ENCODE results near the gene USP34.
A peak's percentile ranks its signal among the peaks of the same experiment; 100 is the strongest.
"Not testable (repeated sequence)": the region's sequence is repeated elsewhere in the genome, so short reads cannot be mapped to it uniquely, and the experiment has no call there.

The USP34 gene

DNA sequence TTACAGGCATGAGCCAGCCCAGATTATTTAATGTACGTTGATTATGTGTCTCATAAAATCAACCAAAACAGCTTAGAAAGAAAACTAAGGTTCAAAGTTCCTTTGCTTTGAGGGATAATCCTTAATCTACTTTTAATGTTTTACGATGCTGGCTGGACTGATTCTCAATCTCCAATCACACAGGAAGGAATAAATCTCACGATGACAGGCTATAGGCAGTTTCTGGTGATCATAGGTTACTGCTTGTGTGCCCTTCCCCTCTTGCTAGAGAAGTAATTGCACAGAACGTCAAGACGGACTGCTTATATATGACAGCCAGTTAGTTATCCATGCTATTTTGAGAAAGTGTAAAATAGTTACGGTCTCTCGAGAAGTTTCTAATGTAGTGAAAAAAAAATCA, 265.8 kb downstream of the USP34 start:
- DNase-seq (ENCODE audit: low read depth): no peak
- H3K4me3 ChIP-seq (ENCODE audit: low read depth, low read length): no peak overlapping the region
- TF ChIP-seq POLR2A (IDR thresholded peaks at IDR 0.05; ENCODE audit: extremely low read depth, insufficient read length) (no peak), MYC (IDR thresholded peaks at IDR 0.05; ENCODE audit: low read depth, low read length) (no peak), CTCF (IDR thresholded peaks at IDR 0.05; ENCODE audit: low read depth, low read length) (no peak)
- TF ChIP-seq, protein P1, sequence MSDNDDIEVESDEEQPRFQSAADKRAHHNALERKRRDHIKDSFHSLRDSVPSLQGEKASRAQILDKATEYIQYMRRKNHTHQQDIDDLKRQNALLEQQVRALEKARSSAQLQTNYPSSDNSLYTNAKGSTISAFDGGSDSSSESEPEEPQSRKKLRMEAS (IDR thresholded peaks at IDR 0.05; ENCODE audit: low read depth, low read length): no peak

- no peak for DNase-seq (ENCODE audit: low read depth)
- no peak for TF ChIP-seq MYC (IDR thresholded peaks at IDR 0.05; ENCODE audit: low read depth, low read length)
- no peak for TF ChIP-seq POLR2A (IDR thresholded peaks at IDR 0.05; ENCODE audit: extremely low read depth, insufficient read length)
- no peak overlapping the region for H3K4me3 ChIP-seq (ENCODE audit: low read depth, low read length)
Measured at GRCh38 chr2:61196671-61197070, 274.2 kb downstream of the USP34 start.

DNA sequence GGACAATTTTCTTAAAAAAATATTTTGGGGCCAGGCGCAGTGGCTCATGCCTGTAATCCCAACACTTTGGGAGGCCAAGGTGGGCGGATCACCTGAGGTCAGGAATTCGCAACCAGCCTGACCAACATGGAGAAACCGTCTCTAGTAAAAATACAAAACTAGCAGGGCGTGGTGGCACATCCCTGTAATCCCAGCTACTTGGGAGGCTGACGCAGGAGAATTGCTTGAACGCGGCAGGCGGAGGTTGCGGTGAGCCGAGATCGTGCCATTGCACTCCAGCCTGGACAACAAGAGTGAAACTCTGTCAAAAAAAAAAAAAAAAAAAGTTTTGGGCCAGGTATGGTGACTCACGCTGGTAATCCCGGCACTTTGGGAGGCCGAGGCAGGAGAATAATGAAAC, 276.2 kb downstream of the USP34 start:
- DNase-seq (ENCODE audit: low read depth); H3K4me3 ChIP-seq (ENCODE audit: low read depth, low read length): not testable (repeated sequence)

GRCh38 chr2:61193670-61194561, 277.0 kb downstream of the USP34 start:
- H3K4me3 ChIP-seq (ENCODE audit: low read depth, low read length): no peak overlapping the region
- peak; percentile 26 for DNase-seq (ENCODE audit: low read depth)
- TF ChIP-seq MYC (IDR thresholded peaks at IDR 0.05; ENCODE audit: low read depth, low read length) (no peak), CTCF (IDR thresholded peaks at IDR 0.05; ENCODE audit: low read depth, low read length) (no peak), POLR2A (IDR thresholded peaks at IDR 0.05; ENCODE audit: extremely low read depth, insufficient read length) (no peak)
- TF ChIP-seq, protein P1 (IDR thresholded peaks at IDR 0.05; ENCODE audit: low read depth, low read length): no peak

- no peak overlapping the region for H3K4me3 ChIP-seq (ENCODE audit: low read depth, low read length)
- DNase-seq (ENCODE audit: low read depth): no peak
- TF ChIP-seq CTCF (IDR thresholded peaks at IDR 0.05; ENCODE audit: low read depth, low read length): no peak
- TF ChIP-seq MYC (IDR thresholded peaks at IDR 0.05; ENCODE audit: low read depth, low read length): no peak
- TF ChIP-seq, protein P1 (IDR thresholded peaks at IDR 0.05; ENCODE audit: low read depth, low read length): no peak
Measured at GRCh38 chr2:61187085-61187484, 283.8 kb downstream of the USP34 start.

DNA sequence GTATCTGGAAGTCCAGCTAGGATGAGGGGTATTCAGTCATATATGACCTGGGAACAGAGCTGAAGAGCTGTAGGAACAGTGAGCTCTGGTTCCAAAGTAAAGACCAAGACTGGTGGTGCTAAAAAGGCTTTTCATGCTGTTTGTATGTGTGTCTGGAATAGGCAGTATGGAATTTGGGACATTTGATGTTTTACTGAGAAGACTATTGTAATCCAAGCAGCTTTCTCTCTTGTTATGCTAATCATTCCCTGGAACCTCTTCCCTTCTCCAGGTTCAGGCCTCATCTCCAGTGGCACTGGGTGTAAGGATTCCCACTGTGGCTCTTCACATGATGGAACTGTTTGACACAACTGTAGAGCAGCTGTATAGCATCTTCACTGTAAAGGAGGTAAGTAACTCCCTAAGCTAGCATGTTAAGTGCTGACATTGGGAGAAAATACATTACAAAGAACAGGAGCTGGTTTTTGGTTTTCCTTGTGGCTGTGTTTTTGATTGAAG, 285.6 kb downstream of the USP34 start:
- H3K4me3 ChIP-seq (ENCODE audit: low read depth, low read length): no peak overlapping the region
- no peak for DNase-seq (ENCODE audit: low read depth)
- no peak for TF ChIP-seq MYC (IDR thresholded peaks at IDR 0.05; ENCODE audit: low read depth, low read length)

DNA sequence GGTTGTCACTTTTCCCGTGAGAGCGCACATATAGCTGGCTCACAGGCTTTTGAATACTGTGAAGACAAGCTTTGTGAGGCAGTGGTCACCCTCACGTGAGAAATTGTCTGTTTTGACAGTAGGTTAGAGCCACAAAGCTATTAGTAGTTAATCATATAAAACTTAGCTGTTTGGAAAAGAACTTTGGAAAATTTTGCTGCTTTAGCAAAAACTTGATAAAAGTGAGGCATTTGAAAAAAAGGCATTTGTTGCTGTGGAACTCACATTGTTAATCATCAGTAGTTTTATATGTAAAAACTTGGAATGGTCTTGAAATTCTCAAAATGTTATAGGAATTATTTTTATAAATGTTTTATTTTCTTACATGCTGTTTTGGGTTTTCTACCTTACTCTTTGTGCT, 286.6 kb downstream of the USP34 start:
- H3K4me3 ChIP-seq (ENCODE audit: low read depth, low read length): no peak overlapping the region
- TF ChIP-seq, protein P1 (IDR thresholded peaks at IDR 0.05; ENCODE audit: low read depth, low read length): no peak
- TF ChIP-seq CTCF (IDR thresholded peaks at IDR 0.05; ENCODE audit: low read depth, low read length) (no peak), MYC (IDR thresholded peaks at IDR 0.05; ENCODE audit: low read depth, low read length) (no peak), POLR2A (IDR thresholded peaks at IDR 0.05; ENCODE audit: extremely low read depth, insufficient read length) (no peak)
- no peak for DNase-seq (ENCODE audit: low read depth)

Data from NB4 (cell line).